GM18951 (cell line): ENCODE results near the gene LIX1.

Experiments used
- POLR2A ChIP-seq: IDR thresholded peaks from 4 replicates; pipeline ENCODE4 v1.6.1; 2011; ENCODE audit warnings: mild to moderate bottlenecking; ENCODE audit not compliant: insufficient read length, insufficient read depth; ENCODE audit errors: extremely low read depth
- in situ Hi-C: fragments of 300-500 bp; cut with MboI; formaldehyde crosslinking; loops from one replicate; pipeline ENCODE4 v1.12.0; 2022; ENCODE audit warnings: low sequenced_read_pairs, mixed read lengths, inconsistent platforms; ENCODE audit not compliant: unreplicated experiment

Gene LIX1

DNA sequence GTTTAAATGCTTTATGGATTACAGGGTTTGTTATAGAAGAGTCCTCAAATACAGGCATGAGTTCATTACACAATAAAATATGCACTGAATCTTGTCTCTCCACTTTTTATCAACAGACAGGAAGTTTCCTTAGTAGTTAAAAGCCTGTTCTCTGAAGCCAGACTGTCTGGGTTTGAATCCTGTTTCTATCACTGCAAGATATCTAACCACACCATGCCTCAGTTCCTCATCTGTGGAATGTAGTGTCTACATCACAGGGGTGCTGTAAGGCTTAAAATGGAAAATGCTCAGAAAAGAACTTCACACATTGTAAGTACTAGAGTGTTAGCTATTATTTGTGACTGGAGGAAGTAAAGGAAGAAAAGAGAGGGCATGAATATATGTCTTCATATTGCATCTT lies 9.3 kb downstream of the LIX1 start:
- in situ Hi-C loops: no loop called here
- TF ChIP-seq POLR2A: no peak

DNA sequence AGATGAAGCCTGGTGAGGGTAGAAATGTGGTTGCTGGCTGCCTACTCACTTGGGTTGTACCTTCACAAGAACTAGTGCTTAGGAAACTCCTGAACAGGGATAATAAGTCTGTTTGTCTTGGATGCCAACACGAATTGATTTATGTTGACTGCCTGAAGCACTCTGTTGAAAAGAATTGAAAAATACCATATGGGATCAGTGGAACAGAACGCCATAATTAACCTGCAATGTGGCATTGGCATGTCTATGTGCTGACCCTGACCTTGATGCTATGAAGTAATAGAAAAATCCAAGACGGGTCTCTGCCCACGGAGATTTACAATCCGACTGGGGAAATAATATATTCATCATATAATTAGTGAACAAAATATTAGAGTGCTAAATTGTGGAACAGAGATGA lies 10.5 kb downstream of the LIX1 start:
- in situ Hi-C loops: no loop called here
- no peak for TF ChIP-seq POLR2A

DNA sequence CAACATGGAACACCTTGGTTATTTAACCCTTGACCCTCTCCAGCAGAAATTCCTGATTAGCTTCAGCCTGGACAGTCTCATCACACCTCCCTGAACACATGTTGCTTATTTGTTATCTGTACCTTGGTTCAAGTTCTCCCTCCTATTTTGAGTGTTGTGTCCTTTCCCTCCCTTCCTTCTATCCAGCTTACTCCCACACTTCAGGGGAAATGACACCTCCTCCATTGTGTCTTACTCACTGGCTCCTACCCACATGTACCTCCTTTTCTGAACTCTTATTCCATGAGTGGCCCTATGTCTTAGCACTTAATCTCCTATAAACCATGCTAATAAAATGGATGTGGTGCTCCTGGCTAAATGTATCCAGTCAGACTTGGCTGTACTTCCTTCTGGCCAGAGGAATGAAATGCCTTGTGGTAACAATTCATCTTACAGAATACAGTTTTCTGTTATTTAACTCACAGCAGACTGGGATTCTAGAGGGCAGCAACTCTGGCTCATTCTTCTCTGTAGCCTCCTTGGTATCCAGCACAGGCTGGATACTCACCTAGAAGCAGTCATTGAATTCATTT lies 11.2 kb downstream of the LIX1 start:
- in situ Hi-C loops: no loop called here

DNA sequence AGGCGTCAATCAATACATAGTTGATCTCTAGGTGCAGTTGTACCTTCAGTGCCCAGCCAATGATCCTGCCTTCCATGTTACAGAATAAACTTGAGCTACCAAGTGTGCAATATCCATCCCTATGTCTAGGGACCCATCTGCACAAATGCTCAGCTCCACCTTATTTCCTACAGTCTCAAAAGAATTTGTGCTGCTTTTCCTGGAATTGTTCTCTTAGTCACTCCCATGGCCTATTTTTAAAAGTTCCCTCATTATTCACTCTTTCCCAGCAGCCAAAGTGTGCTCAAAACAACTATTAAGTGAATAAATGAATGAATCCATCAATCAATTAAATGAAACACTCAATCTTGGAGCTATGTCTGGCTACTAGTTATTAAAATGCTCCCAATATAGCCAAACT lies 14.7 kb downstream of the LIX1 start:
- no peak for TF ChIP-seq POLR2A
- in situ Hi-C loops: no loop called here

More for the DNA sequence above, 11.2 kb downstream of the LIX1 start:
- no peak for TF ChIP-seq POLR2A

DNA sequence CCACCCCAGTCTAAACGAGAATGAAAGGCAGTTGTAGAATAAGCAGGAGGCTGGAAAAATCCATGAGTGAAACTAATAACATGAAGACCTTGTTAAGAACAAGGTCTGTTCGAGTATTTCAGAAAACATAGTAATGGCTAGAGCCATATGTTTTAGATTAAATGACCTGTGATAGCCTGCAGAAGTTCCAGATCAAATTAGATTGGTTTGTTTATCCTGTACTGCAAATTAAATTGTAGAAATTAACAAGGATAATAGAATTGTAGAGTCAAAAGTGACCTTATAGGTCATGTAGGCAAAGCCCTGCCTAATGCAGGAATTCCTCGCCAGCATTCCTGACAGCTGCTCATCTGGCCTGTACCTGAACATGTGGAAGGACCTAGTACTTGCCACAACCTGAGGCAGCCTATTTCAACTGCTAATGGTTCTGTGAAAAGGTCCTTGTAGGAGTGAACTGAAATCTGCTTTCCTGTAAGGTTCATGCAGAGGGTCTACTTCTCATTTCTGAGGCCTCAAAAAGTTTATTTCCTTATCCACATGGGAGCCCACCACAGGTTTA lies 17.2 kb downstream of the LIX1 start:
- in situ Hi-C loops: no loop called here
- TF ChIP-seq POLR2A: no peak

DNA sequence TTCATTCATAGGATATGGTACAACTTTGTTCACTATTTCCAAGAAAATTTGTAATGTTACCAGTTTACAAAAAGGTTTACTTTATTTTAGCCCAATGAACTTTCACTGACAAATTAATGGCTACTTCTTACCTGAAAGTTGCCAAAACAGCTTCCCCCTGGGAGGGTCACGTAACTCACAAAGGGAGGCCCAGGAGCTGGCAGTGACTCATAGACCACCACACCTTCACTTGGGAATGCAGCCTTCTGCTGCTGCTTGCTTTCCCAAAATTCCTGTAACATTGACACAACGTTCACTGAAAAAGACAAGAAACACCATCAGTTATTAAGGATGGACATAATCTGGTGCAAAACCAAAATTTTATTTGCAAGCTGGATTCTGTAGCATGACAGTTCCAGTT lies 18.1 kb downstream of the LIX1 start:
- TF ChIP-seq POLR2A: no peak
- in situ Hi-C loops: no loop called here

DNA sequence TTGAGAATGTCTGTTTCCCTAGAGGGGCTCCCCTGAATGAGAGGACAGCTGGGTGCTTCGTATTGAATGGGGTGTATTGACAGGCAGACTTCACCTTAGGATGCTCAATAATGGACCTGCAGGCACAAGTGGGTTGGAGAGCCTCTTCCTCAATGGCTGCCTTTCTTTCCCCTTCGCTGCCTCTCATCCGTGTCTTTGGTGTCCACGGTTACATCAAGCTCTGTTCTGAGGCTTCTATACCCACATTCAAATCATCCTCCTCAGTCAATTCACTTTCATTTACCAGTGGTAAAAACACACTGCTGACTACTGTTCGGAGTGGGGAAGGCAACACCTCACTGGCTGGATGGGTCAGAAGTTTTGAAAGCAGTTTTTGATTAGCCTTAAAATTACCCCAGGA lies 20.6 kb downstream of the LIX1 start:
- in situ Hi-C loops: no loop called here
- TF ChIP-seq POLR2A: no peak

DNA sequence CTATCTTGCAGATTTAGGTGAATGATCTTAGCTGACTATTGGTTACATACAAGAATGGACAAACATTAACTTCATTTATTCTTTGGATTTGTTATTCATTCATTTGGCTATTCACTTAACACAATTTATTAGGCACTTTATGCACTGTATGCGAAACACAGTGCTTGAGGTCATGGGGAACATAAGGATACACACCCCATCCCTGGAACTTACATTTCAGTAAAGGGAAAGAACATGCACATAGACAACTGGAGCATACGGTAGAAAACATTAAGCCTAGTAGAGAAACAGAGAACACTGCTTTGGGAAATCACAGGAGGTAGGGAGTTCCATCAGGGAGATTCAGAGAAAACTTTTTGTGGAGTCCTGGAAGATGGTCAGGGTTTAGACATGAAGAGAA lies 22.2 kb downstream of the LIX1 start:
- in situ Hi-C loops: no loop called here
- no peak for TF ChIP-seq POLR2A

DNA sequence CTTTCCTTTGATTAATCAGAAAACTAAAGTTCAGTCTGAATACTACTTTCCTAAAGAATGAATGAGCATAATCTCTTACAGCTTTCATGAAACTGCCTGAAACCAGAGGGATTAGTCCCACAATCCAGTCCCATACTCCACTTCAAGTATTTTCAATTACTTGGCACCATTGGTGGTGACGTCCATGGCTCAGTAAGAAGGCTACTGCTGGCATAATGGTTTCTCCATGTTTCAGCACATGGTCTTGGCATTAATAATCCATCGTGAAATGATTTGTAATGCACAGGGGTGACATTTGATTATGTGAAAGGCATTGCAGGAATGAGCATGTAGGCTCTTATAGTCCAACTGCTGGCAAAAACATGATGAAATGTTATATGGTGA lies 23.4 kb downstream of the LIX1 start:
- in situ Hi-C loops: no loop called here
- no peak for TF ChIP-seq POLR2A

DNA sequence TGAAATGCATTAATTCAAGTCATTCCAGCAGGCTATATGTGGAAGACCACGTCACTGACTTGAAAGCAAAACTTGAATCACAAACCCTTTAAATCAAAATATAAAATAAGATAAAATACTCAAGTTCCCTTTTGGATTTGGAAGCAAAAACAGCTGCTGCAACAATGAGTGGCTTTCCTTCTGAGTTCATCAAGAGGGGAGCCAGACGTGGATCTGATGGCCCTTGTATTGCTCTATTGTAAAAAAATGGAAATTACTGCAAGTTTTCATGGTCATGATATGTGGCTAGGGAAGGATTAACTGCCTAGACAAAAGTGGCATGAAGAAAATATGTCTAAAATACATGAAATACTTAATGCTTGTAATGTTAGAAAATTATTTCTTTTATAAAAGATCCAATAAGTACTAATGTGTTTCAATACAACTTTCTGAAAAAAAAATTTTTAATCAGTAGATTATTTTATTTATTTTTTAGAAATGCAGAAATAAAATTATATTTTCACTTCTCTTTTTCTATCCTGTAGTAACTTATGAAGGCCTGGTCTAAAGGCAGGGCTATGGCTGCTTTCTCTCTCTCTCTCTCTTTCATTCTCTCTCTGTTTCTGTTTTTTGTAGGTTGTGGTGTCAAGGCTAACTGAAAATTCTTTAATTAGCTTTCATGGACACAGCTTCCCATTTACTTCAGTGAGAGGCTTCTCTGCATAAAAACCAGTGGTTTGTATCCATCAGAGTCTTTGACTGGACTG lies 24.0 kb downstream of the LIX1 start:
- in situ Hi-C loops: no loop called here
- TF ChIP-seq POLR2A: no peak

DNA sequence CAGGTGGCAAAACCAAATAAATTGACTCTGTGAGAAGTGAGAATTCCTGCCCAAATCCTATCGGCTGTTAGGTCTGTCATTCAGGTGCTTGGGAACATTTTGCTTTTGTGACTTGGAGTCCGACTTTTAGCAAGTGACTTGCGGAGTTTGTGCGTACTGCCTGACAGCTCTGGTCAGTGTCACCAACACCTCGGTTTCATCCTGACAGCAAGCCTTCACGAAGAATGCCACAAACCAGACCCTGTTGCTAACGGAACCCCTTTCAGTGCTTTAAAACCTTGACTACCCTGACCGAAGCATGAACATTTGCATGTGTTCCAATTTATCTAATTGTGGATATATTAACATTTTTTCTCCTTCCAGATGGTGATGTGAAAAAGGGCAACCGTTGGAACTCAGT lies 26.5 kb downstream of the LIX1 start:
- TF ChIP-seq POLR2A: no peak
- in situ Hi-C loops: no loop called here

DNA sequence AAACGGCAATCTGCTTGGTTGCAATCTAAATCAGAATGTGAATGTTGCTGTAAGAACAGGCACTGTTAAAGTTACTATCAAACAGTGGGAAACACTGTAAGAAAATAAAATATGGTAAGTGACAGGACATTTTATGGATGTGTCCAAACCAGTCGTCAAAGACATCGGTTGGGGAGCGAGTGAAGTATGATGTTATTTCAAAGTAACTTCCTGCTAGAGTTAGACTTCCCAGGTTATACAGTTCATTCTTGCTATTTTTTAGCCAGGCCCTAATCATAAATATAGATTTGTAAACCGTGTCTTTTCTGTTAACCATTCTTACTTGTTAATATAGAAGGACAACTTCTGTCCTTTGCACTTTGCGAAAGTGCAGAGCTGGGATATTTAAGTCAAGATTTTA lies 30.2 kb downstream of the LIX1 start:
- in situ Hi-C loops: no loop called here
- TF ChIP-seq POLR2A: no peak

DNA sequence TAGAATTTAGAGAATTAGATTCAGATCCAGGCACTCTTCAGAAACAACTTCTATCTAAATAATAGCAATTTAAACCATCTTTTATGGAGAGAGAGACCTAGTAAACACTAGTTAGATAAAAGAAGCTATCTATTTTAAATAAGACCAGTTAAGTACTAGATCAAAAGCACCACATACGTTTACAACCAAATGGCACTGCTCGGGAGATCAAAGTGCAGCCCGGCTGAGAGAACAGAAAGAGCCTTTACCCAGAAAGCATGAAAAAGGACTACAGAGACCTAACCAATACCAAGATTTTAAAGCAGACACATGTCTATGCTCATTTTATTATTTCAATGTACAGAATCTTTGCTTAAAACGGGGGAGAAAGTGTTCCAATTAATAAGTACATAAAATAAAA lies 30.8 kb downstream of the LIX1 start:
- no peak for TF ChIP-seq POLR2A
- in situ Hi-C loops: no loop called here

DNA sequence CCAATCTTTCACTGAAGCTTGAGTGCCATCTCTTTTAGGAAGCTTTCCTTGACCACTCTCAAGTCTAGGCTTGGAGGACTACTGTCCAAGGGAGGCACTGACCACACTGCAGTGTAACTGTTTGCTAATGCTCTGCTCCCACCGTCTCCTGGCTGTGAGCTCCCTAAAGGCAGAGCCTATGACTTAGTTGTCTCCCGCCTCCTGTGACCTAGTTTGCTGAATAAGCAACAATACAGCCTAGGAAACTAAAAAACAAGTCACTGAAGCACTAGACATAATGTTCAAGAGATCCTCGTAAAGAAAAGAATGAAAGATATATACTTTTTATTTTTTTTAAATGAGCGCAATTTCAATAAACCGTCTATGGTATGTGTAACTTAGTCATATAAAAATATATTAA lies 31.4 kb downstream of the LIX1 start:
- no peak for TF ChIP-seq POLR2A

More for the DNA sequence above, 31.4 kb downstream of the LIX1 start:
- in situ Hi-C loops: no loop called here
